Breast epithelium (tissue), 4 donors: ENCODE measurements around the gene GRK5. TPM values are rescaled to one million over a fixed set of nuclear protein-coding genes. Genes with fewer than 3 reads are reported as not detected.

Experiments used
- DNase-seq, 2 donors: peaks; one replicate each; pipeline ENCODE4 v3.0.0-alpha.2; 2019; ENCODE audit warnings: low spot score in 2 of 2
- H3K27ac ChIP-seq, 2 donors: fragments of 200-600 bp; sonication (generic) in 1 of 2; one replicate each; pipeline ENCODE4 v1.5.1; 2016 to 2019; ENCODE audit warnings: mild to moderate bottlenecking in 1 of 2
- H3K27me3 ChIP-seq, 2 donors: fragments of 200-600 bp; sonication (generic) in 1 of 2; one replicate each; pipeline versions ENCODE4 v1.5.1 to v1.6.0; 2017 to 2019; ENCODE audit warnings: control low read depth in 1 of 2, mild to moderate bottlenecking in 1 of 2
- H3K36me3 ChIP-seq: fragments of 200-600 bp; one replicate; pipeline ENCODE4 v1.5.1; 2019
- H3K4me1 ChIP-seq, 2 donors: fragments of 200-600 bp; sonication (generic); one replicate each; pipeline ENCODE4 v1.5.1; 2016 to 2019; ENCODE audit warnings: control low read depth in 1 of 2
- H3K4me3 ChIP-seq, 3 donors: fragments of 200-600 bp; sonication (generic); 1 replicate in 2 of 3; 2 replicates in 1 of 3; pipeline ENCODE4 v1.5.1; 2016 to 2019; ENCODE audit warnings: mild to moderate bottlenecking in 3 of 3, moderate library complexity in 2 of 3
- H3K9me3 ChIP-seq, 2 donors: fragments of 200-600 bp; sonication (generic) in 1 of 2; one replicate each; pipeline ENCODE4 v1.5.1; 2016 to 2019; ENCODE audit warnings: control low read depth in 1 of 2
- CTCF ChIP-seq, 3 donors: fragments of 450-650 bp; IDR thresholded peaks; one replicate each; pipeline ENCODE4 v1.5.1; 2016 to 2017; ENCODE audit warnings: antibody characterized with exemption in 3 of 3, mild to moderate bottlenecking in 3 of 3, moderate library complexity in 3 of 3
- POLR2A ChIP-seq: fragments of 450-650 bp; IDR thresholded peaks from one replicate; pipeline ENCODE4 v1.6.1; 2016; ENCODE audit warnings: antibody characterized with exemption, mild to moderate bottlenecking, moderate library complexity
- POLR2AphosphoS5 ChIP-seq, 3 donors: sonication (generic); formaldehyde crosslinking; IDR thresholded peaks; one replicate each; pipeline ENCODE4 v1.6.1; 2017; ENCODE audit warnings: antibody characterized with exemption in 3 of 3
- intact Hi-C: fragments of 100-400 bp; cut with DNase I; formaldehyde crosslinking; loops from one replicate; pipeline ENCODE4 v1.15.1; 2023; ENCODE audit warnings: low total_unique reads
- total RNA-seq, 3 donors: library from RNA; depleted of rRNA; stranded (reverse); fragments of >200 nt; gene quantifications; one replicate each; pipeline ENCODE4 v1.1.0, GENCODE V29; 2016

Gene GRK5
- total RNA-seq, 3 donors from 2014 or later: 14.9 to 20.6 (median 15.2) TPM

GRCh38 chr10:119465085-119465484, 257.7 kb downstream of the GRK5 start:
- Histone ChIP-seq H3K36me3 (no peaks in the 10 kb centered on the region), H3K27me3 (no peaks in the 10 kb centered on the region), H3K4me1 (no peaks in the 10 kb centered on the region), H3K27ac (no peak overlapping the region), H3K4me3 (no peak overlapping the region), H3K9me3 (peaks cover 0 to 4% of the 10 kb centered on the region in 2 donors)
- no peak for TF ChIP-seq POLR2A
- TF ChIP-seq POLR2AphosphoS5 (IDR thresholded peaks at IDR 0.05): no peak
- no peak for TF ChIP-seq CTCF (IDR thresholded peaks at IDR 0.05)
- no peak for DNase-seq
- intact Hi-C loops: no loop called here

- H3K4me1 ChIP-seq: no peaks in the 10 kb centered on the region
Observed at GRCh38 chr10:119466076-119466475, 258.7 kb downstream of the GRK5 start.

GRCh38 chr10:119466655-119467054, 259.3 kb downstream of the GRK5 start:
- H3K27ac ChIP-seq: no peak overlapping the region
- no peak overlapping the region for H3K4me3 ChIP-seq
- DNase-seq: no peak
- intact Hi-C loops: no loop called here
- H3K36me3 ChIP-seq: no peaks in the 10 kb centered on the region
- no peaks in the 10 kb centered on the region for H3K4me1 ChIP-seq
- no peaks in the 10 kb centered on the region for H3K27me3 ChIP-seq
- TF ChIP-seq POLR2AphosphoS5 (IDR thresholded peaks at IDR 0.05): no peak
- TF ChIP-seq CTCF (IDR thresholded peaks at IDR 0.05): no peak
- peaks cover 0 to 4% of the 10 kb centered on the region in 2 donors for H3K9me3 ChIP-seq

More at GRCh38 chr10:119466076-119466475, 258.7 kb downstream of the GRK5 start:
- Histone ChIP-seq H3K9me3 (peaks cover 0 to 4% of the 10 kb centered on the region in 2 donors), H3K4me3 (no peak overlapping the region), H3K27ac (no peak overlapping the region), H3K27me3 (no peaks in the 10 kb centered on the region), H3K36me3 (no peaks in the 10 kb centered on the region)
- no peak for DNase-seq
- intact Hi-C loops: no loop called here
- TF ChIP-seq POLR2A (no peak), CTCF (IDR thresholded peaks at IDR 0.05) (no peak)

- Histone ChIP-seq H3K36me3 (no peaks in the 10 kb centered on the region), H3K4me1 (no peaks in the 10 kb centered on the region), H3K27ac (no peak overlapping the region), H3K9me3 (peaks cover 0 to 4% of the 10 kb centered on the region in 2 donors), H3K27me3 (no peaks in the 10 kb centered on the region), H3K4me3 (no peak overlapping the region)
- no peak for DNase-seq
- TF ChIP-seq CTCF (IDR thresholded peaks at IDR 0.05): no peak
- no peak for TF ChIP-seq POLR2AphosphoS5 (IDR thresholded peaks at IDR 0.05)
- no peak for TF ChIP-seq POLR2A
- intact Hi-C loops: no loop called here
Observed at GRCh38 chr10:119468542-119469324, 261.4 kb downstream of the GRK5 start.

GRCh38 chr10:119469325-119469707, 261.9 kb downstream of the GRK5 start:
- TF ChIP-seq POLR2A (no peak), CTCF (IDR thresholded peaks at IDR 0.05) (no peak), POLR2AphosphoS5 (IDR thresholded peaks at IDR 0.05) (no peak)

More at GRCh38 chr10:119469325-119469707, 261.9 kb downstream of the GRK5 start:
- H3K27ac ChIP-seq: no peak overlapping the region
- H3K4me1 ChIP-seq: no peaks in the 10 kb centered on the region
- no peak for DNase-seq
- no peaks in the 10 kb centered on the region for H3K27me3 ChIP-seq
- H3K9me3 ChIP-seq: peaks cover 0 to 4% of the 10 kb centered on the region in 2 donors
- intact Hi-C loops: no loop called here
- no peaks in the 10 kb centered on the region for H3K36me3 ChIP-seq
- no peak overlapping the region for H3K4me3 ChIP-seq
